ENCODE measurements around the gene IMMP2L. TPM values are rescaled to one million over a fixed set of nuclear protein-coding genes. Genes with fewer than 3 reads are reported as not detected.
A peak's percentile ranks its signal among the peaks of the same experiment; 100 is the strongest.

IMMP2L gene
- total and polyA plus RNA-seq, 2 of the 13 experiments (the other 11 are each of a cell fraction or from before 2014, with no cell fraction given), result 7.8 to 16.9 TPM

DNA sequence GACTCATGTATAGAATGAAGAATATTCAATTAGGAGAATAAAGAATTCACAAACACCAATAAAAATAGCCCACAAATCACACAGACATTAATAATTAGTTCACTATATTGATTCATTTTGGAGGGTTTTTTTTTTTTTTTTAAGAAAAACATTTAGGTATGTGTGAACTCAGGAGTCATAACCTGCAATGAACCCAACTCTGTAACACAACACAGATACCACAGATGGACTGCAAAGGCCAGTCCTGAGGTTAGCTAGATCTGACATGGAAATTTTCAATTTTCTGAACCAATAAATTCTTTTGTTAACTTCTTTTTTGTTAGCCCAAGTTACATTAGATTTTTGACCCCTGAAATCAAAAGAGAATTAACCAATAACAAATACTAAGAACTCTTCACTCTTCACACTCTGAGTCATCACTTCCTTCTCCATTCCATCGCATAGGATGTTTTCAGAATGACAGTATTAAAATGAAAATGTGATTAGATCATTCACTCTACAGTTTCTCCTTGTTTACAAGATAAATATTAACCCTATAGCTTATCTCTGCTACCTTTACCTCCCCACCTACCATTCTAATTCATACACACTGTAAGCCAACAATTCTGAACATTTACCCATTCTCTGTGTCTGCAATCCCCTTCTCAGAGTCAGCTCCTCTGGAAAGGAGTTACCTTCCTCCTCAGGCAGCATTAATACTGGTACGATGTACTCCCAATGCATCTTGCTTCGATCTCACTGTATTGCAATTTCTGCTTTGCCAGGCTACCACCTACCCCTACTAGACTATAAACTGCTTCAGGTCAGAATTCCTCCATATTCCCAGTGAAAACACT, 329.8 kb downstream of the IMMP2L start:
- ATAC-seq (no peak; the same call in 2 of the 3 replicates), DNase-seq (ENCODE audit: low spot score) (peak; percentile 28), FAIRE-seq (no peak)
- H3K27me3 ChIP-seq (ENCODE audit: control insufficient read depth in 1 of 2, insufficient read depth in 2 of 2, low read length in 2 of 2), result no peaks in the 10 kb centered on the region
- no peaks in the 10 kb centered on the region for H3K36me3 ChIP-seq (replicated peaks in 1 of 2; ENCODE audit: control insufficient read depth in 1 of 2, insufficient read depth in 2 of 2, low read length in 2 of 2)
- ChIA-PET CTCF (ENCODE audit: low intra/inter-chr PET ratio, low total read pairs) (no interaction called here), POLR2A (no interaction called here)
- H4K20me1 ChIP-seq (ENCODE audit: insufficient read depth, low read length), result no peaks in the 10 kb centered on the region
- H3K4me2 ChIP-seq (ENCODE audit: low read depth, low read length), result no peak overlapping the region
- no peak overlapping the region for H3K4me3 ChIP-seq (replicated peaks in 1 of 3; ENCODE audit: insufficient read depth in 1 of 3, low read depth in 2 of 3, low read length in 3 of 3)
- BruUV-seq (replicated peaks), result no TSS peak
- H3K79me2 ChIP-seq (ENCODE audit: insufficient read depth, low read length), result no peaks in the 10 kb centered on the region
- intact Hi-C loops (cut with micrococcal nuclease; ENCODE audit: unreplicated experiment), result no loop called here
- in situ Hi-C loops (cut with HindIII; ENCODE audit: extremely low pct_ligation_motif_present, low pct_unique_long_range_greater_than_20kb), result no loop called here
- WGBS (ENCODE audit: low lambda C conversion rate), result 84% methylated on average over 3 of the region's 3 CpGs
- H3K4me1 ChIP-seq (ENCODE audit: insufficient read depth, low read length), result no peaks in the 10 kb centered on the region
- H3K9ac ChIP-seq (ENCODE audit: insufficient read depth, low read depth, low read length), result no peak overlapping the region
- H3K27ac ChIP-seq (ENCODE audit: extremely low read length, insufficient read depth, low read length), result no peak overlapping the region
- H2AFZ ChIP-seq (ENCODE audit: low read length), result no peak overlapping the region
- H3K9me3 ChIP-seq (ENCODE audit: low read length), result no peaks in the 10 kb centered on the region
- TF ChIP-seq, protein P1, sequence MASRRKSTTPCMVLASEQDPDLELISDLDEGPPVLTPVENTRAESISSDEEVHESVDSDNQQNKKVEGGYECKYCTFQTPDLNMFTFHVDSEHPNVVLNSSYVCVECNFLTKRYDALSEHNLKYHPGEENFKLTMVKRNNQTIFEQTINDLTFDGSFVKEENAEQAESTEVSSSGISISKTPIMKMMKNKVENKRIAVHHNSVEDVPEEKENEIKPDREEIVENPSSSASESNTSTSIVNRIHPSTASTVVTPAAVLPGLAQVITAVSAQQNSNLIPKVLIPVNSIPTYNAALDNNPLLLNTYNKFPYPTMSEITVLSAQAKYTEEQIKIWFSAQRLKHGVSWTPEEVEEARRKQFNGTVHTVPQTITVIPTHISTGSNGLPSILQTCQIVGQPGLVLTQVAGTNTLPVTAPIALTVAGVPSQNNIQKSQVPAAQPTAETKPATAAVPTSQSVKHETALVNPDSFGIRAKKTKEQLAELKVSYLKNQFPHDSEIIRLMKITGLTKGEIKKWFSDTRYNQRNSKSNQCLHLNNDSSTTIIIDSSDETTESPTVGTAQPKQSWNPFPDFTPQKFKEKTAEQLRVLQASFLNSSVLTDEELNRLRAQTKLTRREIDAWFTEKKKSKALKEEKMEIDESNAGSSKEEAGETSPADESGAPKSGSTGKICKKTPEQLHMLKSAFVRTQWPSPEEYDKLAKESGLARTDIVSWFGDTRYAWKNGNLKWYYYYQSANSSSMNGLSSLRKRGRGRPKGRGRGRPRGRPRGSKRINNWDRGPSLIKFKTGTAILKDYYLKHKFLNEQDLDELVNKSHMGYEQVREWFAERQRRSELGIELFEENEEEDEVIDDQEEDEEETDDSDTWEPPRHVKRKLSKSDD (CRISPR knock-in tag; IDR thresholded peaks at IDR 0.05; ENCODE audit: low read depth), result no peak
- TF ChIP-seq, protein P2, sequence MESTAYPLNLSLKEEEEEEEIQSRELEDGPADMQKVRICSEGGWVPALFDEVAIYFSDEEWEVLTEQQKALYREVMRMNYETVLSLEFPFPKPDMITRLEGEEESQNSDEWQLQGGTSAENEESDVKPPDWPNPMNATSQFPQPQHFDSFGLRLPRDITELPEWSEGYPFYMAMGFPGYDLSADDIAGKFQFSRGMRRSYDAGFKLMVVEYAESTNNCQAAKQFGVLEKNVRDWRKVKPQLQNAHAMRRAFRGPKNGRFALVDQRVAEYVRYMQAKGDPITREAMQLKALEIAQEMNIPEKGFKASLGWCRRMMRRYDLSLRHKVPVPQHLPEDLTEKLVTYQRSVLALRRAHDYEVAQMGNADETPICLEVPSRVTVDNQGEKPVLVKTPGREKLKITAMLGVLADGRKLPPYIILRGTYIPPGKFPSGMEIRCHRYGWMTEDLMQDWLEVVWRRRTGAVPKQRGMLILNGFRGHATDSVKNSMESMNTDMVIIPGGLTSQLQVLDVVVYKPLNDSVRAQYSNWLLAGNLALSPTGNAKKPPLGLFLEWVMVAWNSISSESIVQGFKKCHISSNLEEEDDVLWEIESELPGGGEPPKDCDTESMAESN (CRISPR knock-in tag; conservative IDR thresholded peaks at IDR 0.05), result no peak
- TF ChIP-seq POLR2AphosphoS2 (IDR thresholded peaks at IDR 0.05; ENCODE audit: low read depth, low read length) (no peak), SYNCRIP (IDR thresholded peaks at IDR 0.05; ENCODE audit: insufficient read depth, low read depth, low read length) (no peak), POLR2AphosphoS5 (IDR thresholded peaks at IDR 0.05; ENCODE audit: low read depth, low read length) (no peak), RCOR2 (CRISPR knock-in tag; IDR thresholded peaks at IDR 0.05) (no peak), SNRNP70 (IDR thresholded peaks at IDR 0.05; ENCODE audit: low read depth, low read length) (no peak), HMG20B (CRISPR knock-in tag; conservative IDR thresholded peaks at IDR 0.05) (no peak), ZNF775 (CRISPR knock-in tag; IDR thresholded peaks at IDR 0.05; ENCODE audit: borderline replicate concordance) (no peak), RBAK (CRISPR knock-in tag; IDR thresholded peaks at IDR 0.05) (no peak), ZSCAN31 (CRISPR knock-in tag; IDR thresholded peaks at IDR 0.05; ENCODE audit: low read depth) (no peak), TCF12 (IDR thresholded peaks at IDR 0.05) (no peak), TCF12 (CRISPR knock-in tag; IDR thresholded peaks at IDR 0.05) (no peak)
- TF ChIP-seq, protein P3, sequence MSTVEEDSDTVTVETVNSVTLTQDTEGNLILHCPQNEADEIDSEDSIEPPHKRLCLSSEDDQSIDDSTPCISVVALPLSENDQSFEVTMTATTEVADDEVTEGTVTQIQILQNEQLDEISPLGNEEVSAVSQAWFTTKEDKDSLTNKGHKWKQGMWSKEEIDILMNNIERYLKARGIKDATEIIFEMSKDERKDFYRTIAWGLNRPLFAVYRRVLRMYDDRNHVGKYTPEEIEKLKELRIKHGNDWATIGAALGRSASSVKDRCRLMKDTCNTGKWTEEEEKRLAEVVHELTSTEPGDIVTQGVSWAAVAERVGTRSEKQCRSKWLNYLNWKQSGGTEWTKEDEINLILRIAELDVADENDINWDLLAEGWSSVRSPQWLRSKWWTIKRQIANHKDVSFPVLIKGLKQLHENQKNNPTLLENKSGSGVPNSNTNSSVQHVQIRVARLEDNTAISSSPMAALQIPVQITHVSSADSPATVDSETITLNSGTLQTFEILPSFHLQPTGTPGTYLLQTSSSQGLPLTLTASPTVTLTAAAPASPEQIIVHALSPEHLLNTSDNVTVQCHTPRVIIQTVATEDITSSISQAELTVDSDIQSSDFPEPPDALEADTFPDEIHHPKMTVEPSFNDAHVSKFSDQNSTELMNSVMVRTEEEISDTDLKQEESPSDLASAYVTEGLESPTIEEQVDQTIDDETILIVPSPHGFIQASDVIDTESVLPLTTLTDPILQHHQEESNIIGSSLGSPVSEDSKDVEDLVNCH (CRISPR knock-in tag; IDR thresholded peaks at IDR 0.05), result no peak
- TF ChIP-seq, protein P4, sequence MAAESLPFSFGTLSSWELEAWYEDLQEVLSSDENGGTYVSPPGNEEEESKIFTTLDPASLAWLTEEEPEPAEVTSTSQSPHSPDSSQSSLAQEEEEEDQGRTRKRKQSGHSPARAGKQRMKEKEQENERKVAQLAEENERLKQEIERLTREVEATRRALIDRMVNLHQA (CRISPR knock-in tag; IDR thresholded peaks at IDR 0.05), result no peak
- TF ChIP-seq, protein P5, sequence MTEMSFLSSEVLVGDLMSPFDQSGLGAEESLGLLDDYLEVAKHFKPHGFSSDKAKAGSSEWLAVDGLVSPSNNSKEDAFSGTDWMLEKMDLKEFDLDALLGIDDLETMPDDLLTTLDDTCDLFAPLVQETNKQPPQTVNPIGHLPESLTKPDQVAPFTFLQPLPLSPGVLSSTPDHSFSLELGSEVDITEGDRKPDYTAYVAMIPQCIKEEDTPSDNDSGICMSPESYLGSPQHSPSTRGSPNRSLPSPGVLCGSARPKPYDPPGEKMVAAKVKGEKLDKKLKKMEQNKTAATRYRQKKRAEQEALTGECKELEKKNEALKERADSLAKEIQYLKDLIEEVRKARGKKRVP (CRISPR knock-in tag; IDR thresholded peaks at IDR 0.05), result no peak

All from HepG2 (cell line).